ENCODE results near the gene ROBO2.

DNA sequence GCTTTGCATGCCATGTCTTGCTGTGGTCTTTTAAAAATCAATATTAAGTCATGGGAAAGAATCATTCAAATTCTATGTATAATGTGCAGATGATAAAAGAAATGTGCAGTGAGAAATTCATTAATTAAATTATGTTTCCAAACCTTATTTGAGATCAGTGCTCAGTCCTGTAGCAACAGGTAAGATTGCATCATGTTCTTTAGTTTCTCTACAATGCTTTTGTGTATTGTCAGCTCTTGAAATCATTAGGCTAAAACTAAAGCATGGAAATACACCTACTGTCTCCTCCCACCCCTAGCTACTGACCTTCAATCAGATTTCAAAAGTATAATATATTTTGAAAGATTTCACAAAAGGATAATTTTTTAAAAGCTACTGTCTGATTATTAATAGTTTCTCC is 612.7 kb downstream of the ROBO2 start:
- TF ChIP-seq POLR2A (IDR thresholded peaks at IDR 0.05): no peak
- TF ChIP-seq, protein P1, sequence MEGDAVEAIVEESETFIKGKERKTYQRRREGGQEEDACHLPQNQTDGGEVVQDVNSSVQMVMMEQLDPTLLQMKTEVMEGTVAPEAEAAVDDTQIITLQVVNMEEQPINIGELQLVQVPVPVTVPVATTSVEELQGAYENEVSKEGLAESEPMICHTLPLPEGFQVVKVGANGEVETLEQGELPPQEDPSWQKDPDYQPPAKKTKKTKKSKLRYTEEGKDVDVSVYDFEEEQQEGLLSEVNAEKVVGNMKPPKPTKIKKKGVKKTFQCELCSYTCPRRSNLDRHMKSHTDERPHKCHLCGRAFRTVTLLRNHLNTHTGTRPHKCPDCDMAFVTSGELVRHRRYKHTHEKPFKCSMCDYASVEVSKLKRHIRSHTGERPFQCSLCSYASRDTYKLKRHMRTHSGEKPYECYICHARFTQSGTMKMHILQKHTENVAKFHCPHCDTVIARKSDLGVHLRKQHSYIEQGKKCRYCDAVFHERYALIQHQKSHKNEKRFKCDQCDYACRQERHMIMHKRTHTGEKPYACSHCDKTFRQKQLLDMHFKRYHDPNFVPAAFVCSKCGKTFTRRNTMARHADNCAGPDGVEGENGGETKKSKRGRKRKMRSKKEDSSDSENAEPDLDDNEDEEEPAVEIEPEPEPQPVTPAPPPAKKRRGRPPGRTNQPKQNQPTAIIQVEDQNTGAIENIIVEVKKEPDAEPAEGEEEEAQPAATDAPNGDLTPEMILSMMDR (IDR thresholded peaks at IDR 0.05): no peak

All from lower leg skin (tissue), 3 donors.